ENCODE measurements around the gene TNIK. TPM values are rescaled to one million over a fixed set of nuclear protein-coding genes. Genes with fewer than 3 reads are reported as not detected.

TNIK gene
- total RNA-seq, 6 donors from 2014 or later = 23.2 to 74.4 (median 38.3) TPM

DNA sequence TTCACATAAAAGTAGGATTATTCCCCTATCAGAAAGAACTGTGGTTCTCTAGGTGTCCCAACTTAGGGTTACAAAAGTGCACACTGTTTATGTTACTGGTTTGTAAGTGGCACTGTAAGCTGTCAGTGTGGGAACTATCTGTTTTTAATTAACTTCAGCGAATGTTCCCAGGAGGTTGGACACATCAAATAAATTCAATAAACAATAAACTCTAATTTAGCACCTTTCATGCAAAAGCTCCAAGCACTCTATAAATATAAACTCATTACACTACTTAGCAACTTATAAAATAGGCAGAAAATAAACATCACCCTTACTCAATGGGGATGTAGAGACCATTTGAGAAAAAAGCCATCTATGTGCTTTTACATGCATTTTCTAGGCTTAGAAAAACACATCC is 265.2 kb downstream of the TNIK start:
- no peak for ATAC-seq (ENCODE audit: low FRiP score in 2 of 2)
- H3K36me3 ChIP-seq = no peaks in the 10 kb centered on the region

GRCh38 chr3:171193693-171194092 is 266.5 kb downstream of the TNIK start:
- no peaks in the 10 kb centered on the region for H3K9me3 ChIP-seq
- TF ChIP-seq POLR2A (IDR thresholded peaks at IDR 0.05) (no peak), POLR2AphosphoS5 (IDR thresholded peaks at IDR 0.05) (no peak), EP300 (IDR thresholded peaks at IDR 0.05) (no peak)
- TF ChIP-seq, protein P1, sequence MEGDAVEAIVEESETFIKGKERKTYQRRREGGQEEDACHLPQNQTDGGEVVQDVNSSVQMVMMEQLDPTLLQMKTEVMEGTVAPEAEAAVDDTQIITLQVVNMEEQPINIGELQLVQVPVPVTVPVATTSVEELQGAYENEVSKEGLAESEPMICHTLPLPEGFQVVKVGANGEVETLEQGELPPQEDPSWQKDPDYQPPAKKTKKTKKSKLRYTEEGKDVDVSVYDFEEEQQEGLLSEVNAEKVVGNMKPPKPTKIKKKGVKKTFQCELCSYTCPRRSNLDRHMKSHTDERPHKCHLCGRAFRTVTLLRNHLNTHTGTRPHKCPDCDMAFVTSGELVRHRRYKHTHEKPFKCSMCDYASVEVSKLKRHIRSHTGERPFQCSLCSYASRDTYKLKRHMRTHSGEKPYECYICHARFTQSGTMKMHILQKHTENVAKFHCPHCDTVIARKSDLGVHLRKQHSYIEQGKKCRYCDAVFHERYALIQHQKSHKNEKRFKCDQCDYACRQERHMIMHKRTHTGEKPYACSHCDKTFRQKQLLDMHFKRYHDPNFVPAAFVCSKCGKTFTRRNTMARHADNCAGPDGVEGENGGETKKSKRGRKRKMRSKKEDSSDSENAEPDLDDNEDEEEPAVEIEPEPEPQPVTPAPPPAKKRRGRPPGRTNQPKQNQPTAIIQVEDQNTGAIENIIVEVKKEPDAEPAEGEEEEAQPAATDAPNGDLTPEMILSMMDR (IDR thresholded peaks at IDR 0.05) = no peak
- H3K27ac ChIP-seq = no peak overlapping the region
- H3K36me3 ChIP-seq = no peaks in the 10 kb centered on the region
- ATAC-seq (ENCODE audit: low FRiP score in 2 of 2) (no peak), DNase-seq (no peak)
- no peaks in the 10 kb centered on the region for H3K27me3 ChIP-seq
- no peaks in the 10 kb centered on the region for H3K4me1 ChIP-seq
- WGBS, 2 donors = 68 to 76% methylated on average over 1 of the region's 1 CpG
- no peak overlapping the region for H3K4me3 ChIP-seq

More for the DNA sequence above, 265.2 kb downstream of the TNIK start:
- Histone ChIP-seq H3K27me3 (no peaks in the 10 kb centered on the region), H3K27ac (no peak overlapping the region), H3K4me1 (no peaks in the 10 kb centered on the region), H3K9me3 (no peaks in the 10 kb centered on the region), H3K4me3 (no peak overlapping the region)
- 85 to 88% methylated on average over 1 of the region's 1 CpG for WGBS, 2 donors
- DNase-seq = no peak
- TF ChIP-seq, protein P1 (IDR thresholded peaks at IDR 0.05) = no peak
- TF ChIP-seq EP300 (IDR thresholded peaks at IDR 0.05) = no peak
- no peak for TF ChIP-seq POLR2A (IDR thresholded peaks at IDR 0.05)
- TF ChIP-seq POLR2AphosphoS5 (IDR thresholded peaks at IDR 0.05) = no peak

DNA sequence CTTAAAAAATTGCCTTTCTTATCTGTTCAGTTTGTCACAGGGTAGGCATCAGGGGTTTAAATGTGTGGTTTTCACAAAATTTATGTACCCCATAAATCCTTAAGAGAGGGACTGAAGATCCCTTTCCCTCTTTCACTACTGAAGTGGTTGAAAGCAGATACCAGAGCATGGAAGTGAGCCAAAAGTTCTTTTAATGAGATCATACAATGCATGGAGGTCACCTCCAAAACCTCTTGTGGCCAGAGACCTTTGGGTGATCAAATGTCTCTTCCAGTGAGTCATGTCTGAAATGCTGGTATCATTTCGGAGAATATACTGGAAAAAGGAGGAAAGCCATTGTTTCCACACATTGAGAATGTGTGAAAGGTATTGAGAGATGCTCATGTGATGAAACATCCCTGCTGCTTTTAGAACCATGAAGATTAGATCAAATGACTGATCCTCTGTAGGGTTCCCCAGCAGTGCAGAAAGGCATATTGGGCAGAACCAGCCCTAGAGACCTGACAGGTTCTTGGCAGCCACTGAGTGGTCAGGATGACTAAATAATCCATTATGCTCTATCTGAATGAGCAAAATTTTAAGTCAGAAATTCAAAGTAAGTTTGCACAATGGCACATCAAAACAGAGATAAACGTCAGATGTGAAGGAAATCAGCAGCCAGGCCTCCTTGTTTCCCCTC is 267.9 kb downstream of the TNIK start:
- no peak for ATAC-seq (ENCODE audit: low FRiP score in 2 of 2)

DNA sequence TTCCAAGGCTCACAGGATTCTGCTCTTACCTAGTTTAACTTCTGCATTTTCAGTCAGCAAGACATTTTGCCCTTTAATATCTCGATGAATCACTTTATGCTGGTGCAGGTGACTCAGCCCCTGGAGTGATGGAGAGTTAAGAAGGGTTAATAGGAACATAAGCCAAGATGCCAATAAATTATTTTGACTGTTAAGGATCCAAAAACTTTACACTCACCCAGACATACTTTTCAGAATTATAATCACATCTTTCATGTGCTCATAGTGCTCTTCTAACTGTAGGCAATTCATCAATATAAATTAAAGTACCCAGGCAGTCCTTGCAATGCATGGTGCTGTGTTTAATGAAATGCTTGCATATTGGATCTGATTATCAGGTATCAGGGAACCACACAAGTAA is 269.5 kb downstream of the TNIK start:
- H3K4me3 ChIP-seq = no peak overlapping the region
- no peaks in the 10 kb centered on the region for H3K9me3 ChIP-seq
- H3K4me1 ChIP-seq = peaks cover 0 to 5% (median 0%) of the 10 kb centered on the region in 4 donors
- no peak overlapping the region for H3K27ac ChIP-seq
- ATAC-seq (ENCODE audit: low FRiP score in 2 of 2) (no peak), DNase-seq (no peak)
- 72 to 74% methylated on average over 1 of the region's 1 CpG for WGBS, 2 donors
- H3K27me3 ChIP-seq = no peaks in the 10 kb centered on the region
- no peaks in the 10 kb centered on the region for H3K36me3 ChIP-seq
- TF ChIP-seq EP300 (IDR thresholded peaks at IDR 0.05) (no peak), POLR2AphosphoS5 (IDR thresholded peaks at IDR 0.05) (no peak), POLR2A (IDR thresholded peaks at IDR 0.05) (no peak)
- TF ChIP-seq, protein P1 (IDR thresholded peaks at IDR 0.05) = no peak

More for the DNA sequence above, 267.9 kb downstream of the TNIK start:
- H3K36me3 ChIP-seq = no peaks in the 10 kb centered on the region
- DNase-seq = no peak
- no peak overlapping the region for H3K4me3 ChIP-seq
- no peak overlapping the region for H3K27ac ChIP-seq
- H3K27me3 ChIP-seq = no peaks in the 10 kb centered on the region
- TF ChIP-seq EP300 (IDR thresholded peaks at IDR 0.05) (no peak), POLR2A (IDR thresholded peaks at IDR 0.05) (no peak)
- TF ChIP-seq, protein P1 (IDR thresholded peaks at IDR 0.05) = no peak
- H3K4me1 ChIP-seq = no peaks in the 10 kb centered on the region
- no peaks in the 10 kb centered on the region for H3K9me3 ChIP-seq
- 73 to 83% methylated on average over 2 of the region's 2 CpGs for WGBS, 2 donors

Measured in upper lobe of left lung (tissue), 6 donors.